Gastroesophageal sphincter (tissue), 4 donors: Measurements from ENCODE around the gene TCEANC2. TPM values are rescaled to one million over a fixed set of nuclear protein-coding genes. Genes with fewer than 3 reads are reported as not detected.

Source experiments
- ATAC-seq: fragments of 150-250 bp; one replicate; pipeline ENCODE4 v1.9.1; 2016; ENCODE audit warnings: mild to moderate bottlenecking, moderate library complexity
- H3K27ac ChIP-seq, 4 donors: fragments of 200-600 bp; sonication (generic) in 3 of 4; 1 replicate in 3 of 4; 2 replicates in 1 of 4; pipeline ENCODE4 v1.5.1; 2016 to 2019
- H3K27me3 ChIP-seq: fragments of 200-600 bp; sonication (generic); one replicate; pipeline ENCODE4 v1.5.1; 2019
- H3K36me3 ChIP-seq, 2 donors: fragments of 200-600 bp; sonication (generic); one replicate each; pipeline ENCODE4 v1.5.1; 2019; ENCODE audit warnings: control low read depth in 1 of 2
- H3K4me1 ChIP-seq, 3 donors: fragments of 200-600 bp; sonication (generic); 1 replicate in 2 of 3; 2 replicates in 1 of 3; pipeline ENCODE4 v1.5.1; 2016 to 2019; ENCODE audit warnings: control low read depth in 2 of 3
- H3K4me3 ChIP-seq, 2 donors: fragments of 200-600 bp; sonication (generic); one replicate each; pipeline ENCODE4 v1.5.1; 2019; ENCODE audit warnings: mild to moderate bottlenecking in 1 of 2, moderate library complexity in 1 of 2
- H3K9me3 ChIP-seq, 3 donors: fragments of 200-600 bp; sonication (generic); one replicate each; pipeline ENCODE4 v1.5.1; 2017 to 2019; ENCODE audit warnings: control low read depth in 2 of 3
- CTCF ChIP-seq, 4 experiments: fragments of 200-600 bp in 2 of 4; fragments of 450-650 bp in 2 of 4; sonication (generic) in 1 of 4; IDR thresholded peaks; one replicate each; pipeline ENCODE4 v1.5.1; 2017 to 2019; ENCODE audit warnings: antibody characterized with exemption in 4 of 4, mild to moderate bottlenecking in 2 of 4, moderate library complexity in 2 of 4
- EP300 ChIP-seq: sonication (generic); formaldehyde crosslinking; IDR thresholded peaks from one replicate; pipeline ENCODE4 v1.6.1; 2017; ENCODE audit warnings: antibody characterized with exemption, mild to moderate bottlenecking
- POLR2A ChIP-seq, 2 donors: fragments of 450-650 bp; IDR thresholded peaks; one replicate each; pipeline ENCODE4 v1.6.1; 2017; ENCODE audit warnings: antibody characterized with exemption in 2 of 2, mild to moderate bottlenecking in 2 of 2, moderate library complexity in 1 of 2
- POLR2AphosphoS5 ChIP-seq: sonication (generic); formaldehyde crosslinking; IDR thresholded peaks from one replicate; pipeline ENCODE4 v1.6.1; 2017; ENCODE audit warnings: antibody characterized with exemption
- WGBS, 2 donors: methylation state at CpG; one replicate each; pipeline ENCODE4 v1.1.5; 2018; ENCODE audit warnings: low coverage in 1 of 2; 5-methylcytosine and 5-hydroxymethylcytosine counted together
- total RNA-seq, 4 donors: library from RNA; depleted of rRNA; stranded (reverse); fragments of >200 nt; gene quantifications; one replicate each; pipeline ENCODE4 v1.1.0, GENCODE V29; 2016

The TCEANC2 gene
- total RNA-seq, 4 donors from 2014 or later = 3.6 to 10.2 (median 9.1) TPM

GRCh38 chr1:54054438-54054749 lies 986 bp downstream of the TCEANC2 start:
- 37 to 38% methylated on average over 5 of the region's 5 CpGs for WGBS, 2 donors
- Histone ChIP-seq H3K4me1 (peaks cover 0 to 41% (median 21%) of the 10 kb centered on the region in 3 donors), H3K36me3 (peaks cover 0 to 8% of the 10 kb centered on the region in 2 donors), H3K27ac (peak overlapping the region in 1 of 4 donors; percentile 94), H3K9me3 (no peaks in the 10 kb centered on the region), H3K27me3 (no peaks in the 10 kb centered on the region), H3K4me3 (peak overlapping the region in 1 of 2 donors; percentile 95)
- TF ChIP-seq POLR2A (IDR thresholded peaks at IDR 0.05) (no peak), CTCF (IDR thresholded peaks at IDR 0.05) (no peak), EP300 (no peak), POLR2AphosphoS5 (no peak)
- no peak for ATAC-seq

- Histone ChIP-seq H3K27me3 (no peaks in the 10 kb centered on the region), H3K4me3 (no peak overlapping the region), H3K27ac (no peak overlapping the region), H3K9me3 (no peaks in the 10 kb centered on the region), H3K36me3 (no peaks in the 10 kb centered on the region), H3K4me1 (no peaks in the 10 kb centered on the region)
- no peak for ATAC-seq
- 86 to 87% methylated on average over 3 to 5 of the region's 5 CpGs for WGBS, 2 donors
- TF ChIP-seq POLR2A (IDR thresholded peaks at IDR 0.05) (no peak), CTCF (IDR thresholded peaks at IDR 0.05) (no peak)
Observed at GRCh38 chr1:54064299-54064698, 10.9 kb downstream of the TCEANC2 start.

GRCh38 chr1:54069791-54070170 lies 16.4 kb downstream of the TCEANC2 start:
- Histone ChIP-seq H3K4me1 (no peaks in the 10 kb centered on the region), H3K4me3 (no peak overlapping the region), H3K27ac (no peak overlapping the region), H3K36me3 (peaks cover 0 to 14% of the 10 kb centered on the region in 2 donors), H3K9me3 (no peaks in the 10 kb centered on the region), H3K27me3 (no peaks in the 10 kb centered on the region)
- 30 to 57% methylated on average over 1 of the region's 1 CpG for WGBS, 2 donors
- no peak for TF ChIP-seq POLR2A (IDR thresholded peaks at IDR 0.05)
- TF ChIP-seq CTCF (IDR thresholded peaks at IDR 0.05) = no peak
- no peak for TF ChIP-seq EP300
- no peak for TF ChIP-seq POLR2AphosphoS5
- ATAC-seq = no peak

DNA sequence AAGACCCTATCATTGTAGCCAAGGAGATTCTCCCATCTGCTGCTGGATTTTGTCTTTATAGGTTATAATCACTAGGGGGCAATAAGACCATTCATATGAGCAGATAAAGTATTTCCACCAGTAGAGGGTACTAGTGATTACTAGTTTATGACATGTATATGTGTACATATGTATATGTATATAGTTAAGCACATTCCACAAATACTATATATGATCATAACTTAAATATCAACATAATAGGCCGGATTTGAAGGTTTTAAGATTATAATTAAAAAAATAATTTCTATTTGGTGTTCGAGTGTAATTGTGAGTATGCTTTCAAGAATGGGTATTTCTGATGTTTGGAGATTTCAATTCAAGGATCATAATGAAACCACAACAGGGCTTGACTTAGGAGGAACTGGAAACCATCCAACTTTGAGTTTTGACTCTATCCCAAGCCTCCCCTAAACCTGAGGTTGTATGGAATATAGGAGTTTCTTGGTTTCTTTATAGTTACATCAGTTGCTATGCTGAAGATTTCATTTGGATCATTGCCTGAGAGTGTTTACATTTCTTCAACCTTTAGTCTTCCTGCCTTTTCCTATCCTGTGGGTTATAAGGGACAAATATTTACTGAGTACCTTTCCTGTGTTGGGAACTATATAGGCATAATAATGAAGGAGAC lies 16.9 kb downstream of the TCEANC2 start:
- no peaks in the 10 kb centered on the region for H3K9me3 ChIP-seq
- no peak overlapping the region for H3K27ac ChIP-seq
- no peaks in the 10 kb centered on the region for H3K27me3 ChIP-seq
- H3K4me3 ChIP-seq = no peak overlapping the region
- no peaks in the 10 kb centered on the region for H3K4me1 ChIP-seq
- ATAC-seq = peak; percentile 58
- peaks cover 0 to 14% of the 10 kb centered on the region in 2 donors for H3K36me3 ChIP-seq
- TF ChIP-seq POLR2A (IDR thresholded peaks at IDR 0.05) (no peak), CTCF (IDR thresholded peaks at IDR 0.05) (peak; percentile 55 to 68 (median 64))
- WGBS, 2 donors = 25 to 32% methylated on average over 2 of the region's 2 CpGs

GRCh38 chr1:54077359-54077758 lies 24.0 kb downstream of the TCEANC2 start:
- Histone ChIP-seq H3K36me3 (peaks cover 0 to 7% of the 10 kb centered on the region in 2 donors), H3K9me3 (no peaks in the 10 kb centered on the region), H3K27me3 (no peaks in the 10 kb centered on the region), H3K4me3 (no peak overlapping the region), H3K27ac (no peak overlapping the region), H3K4me1 (no peaks in the 10 kb centered on the region)
- TF ChIP-seq EP300 (no peak), POLR2AphosphoS5 (no peak), POLR2A (IDR thresholded peaks at IDR 0.05) (no peak), CTCF (IDR thresholded peaks at IDR 0.05) (no peak)
- no peak for ATAC-seq
